22Rv1 (cell line): ENCODE measurements around the gene STK32A.

ENCODE experiments used
- H3K27ac ChIP-seq: fragments of 450-650 bp; 2 replicates; pipeline ENCODE4 v1.5.1; 2017
- CTCF ChIP-seq: fragments of 450-650 bp; IDR thresholded peaks from 2 replicates; pipeline ENCODE4 v1.5.1; 2017; ENCODE audit warnings: mild to moderate bottlenecking
- ZFX ChIP-seq: fragments of 450-650 bp; IDR thresholded peaks from 2 replicates; pipeline ENCODE4 v1.6.1; 2017; ENCODE audit warnings: antibody characterized with exemption, borderline replicate concordance

Gene STK32A

GRCh38 chr5:147344861-147345260, 110.0 kb downstream of the STK32A start:
- no peak overlapping the region for H3K27ac ChIP-seq
- TF ChIP-seq CTCF (no peak), ZFX (no peak)

GRCh38 chr5:147346006-147346561, 111.3 kb downstream of the STK32A start:
- TF ChIP-seq ZFX (no peak), CTCF (peak; percentile 34)
- no peak overlapping the region for H3K27ac ChIP-seq

GRCh38 chr5:147348046-147348445, 113.2 kb downstream of the STK32A start:
- TF ChIP-seq CTCF: no peak
- H3K27ac ChIP-seq: no peak overlapping the region

GRCh38 chr5:147348451-147348850, 113.6 kb downstream of the STK32A start:
- TF ChIP-seq ZFX: no peak
- TF ChIP-seq CTCF: no peak
- H3K27ac ChIP-seq: no peak overlapping the region

- TF ChIP-seq CTCF: no peak
- TF ChIP-seq ZFX: no peak
- H3K27ac ChIP-seq: no peak overlapping the region
These were observed 114.4 kb downstream of the STK32A start for GRCh38 chr5:147349241-147349640.

GRCh38 chr5:147359101-147359500, 124.3 kb downstream of the STK32A start:
- H3K27ac ChIP-seq: no peak overlapping the region
- TF ChIP-seq ZFX (no peak), CTCF (no peak)

- TF ChIP-seq CTCF: no peak
- no peak for TF ChIP-seq ZFX
These were observed 124.8 kb downstream of the STK32A start for GRCh38 chr5:147359581-147359980.

More at GRCh38 chr5:147359581-147359980, 124.8 kb downstream of the STK32A start:
- H3K27ac ChIP-seq: no peak overlapping the region
